Adipocyte (in vitro differentiated cells): ENCODE data around the gene LIPH.
"Not testable (repeated sequence)": the region's sequence is repeated elsewhere in the genome, so short reads cannot be mapped to it uniquely, and the experiment has no call there.

Experiments used
- DNase-seq: peaks from one replicate; pipeline ENCODE4 v3.0.0-alpha.2; 2015; ENCODE audit warnings: low read depth
- H3K27me3 ChIP-seq: replicated peaks from 2 replicates; pipeline ENCODE4 v1.7.0; 2013; ENCODE audit warnings: mild to moderate bottlenecking, low read length, moderate library complexity; ENCODE audit not compliant: control insufficient read depth, insufficient read depth
- H3K36me3 ChIP-seq: 2 replicates; pipeline ENCODE4 v1.7.0; 2013; ENCODE audit warnings: low read length, mild to moderate bottlenecking, moderate library complexity; ENCODE audit not compliant: control insufficient read depth, insufficient read depth, severe bottlenecking
- H3K4me1 ChIP-seq: 2 replicates; pipeline ENCODE4 v1.7.0; 2013; ENCODE audit warnings: mild to moderate bottlenecking, low read length, moderate library complexity; ENCODE audit not compliant: control insufficient read depth, insufficient read depth
- H3K4me3 ChIP-seq: 2 replicates; pipeline ENCODE4 v1.7.0; 2013; ENCODE audit warnings: mild to moderate bottlenecking, low read length, moderate library complexity
- H3K9ac ChIP-seq: 2 replicates; pipeline ENCODE4 v1.7.0; 2013; ENCODE audit warnings: mild to moderate bottlenecking, low read length, moderate library complexity
- H3K9me3 ChIP-seq: 2 replicates; pipeline ENCODE4 v1.7.0; 2013; ENCODE audit warnings: mild to moderate bottlenecking, low read length, moderate library complexity; ENCODE audit not compliant: control insufficient read depth

The LIPH gene

DNA sequence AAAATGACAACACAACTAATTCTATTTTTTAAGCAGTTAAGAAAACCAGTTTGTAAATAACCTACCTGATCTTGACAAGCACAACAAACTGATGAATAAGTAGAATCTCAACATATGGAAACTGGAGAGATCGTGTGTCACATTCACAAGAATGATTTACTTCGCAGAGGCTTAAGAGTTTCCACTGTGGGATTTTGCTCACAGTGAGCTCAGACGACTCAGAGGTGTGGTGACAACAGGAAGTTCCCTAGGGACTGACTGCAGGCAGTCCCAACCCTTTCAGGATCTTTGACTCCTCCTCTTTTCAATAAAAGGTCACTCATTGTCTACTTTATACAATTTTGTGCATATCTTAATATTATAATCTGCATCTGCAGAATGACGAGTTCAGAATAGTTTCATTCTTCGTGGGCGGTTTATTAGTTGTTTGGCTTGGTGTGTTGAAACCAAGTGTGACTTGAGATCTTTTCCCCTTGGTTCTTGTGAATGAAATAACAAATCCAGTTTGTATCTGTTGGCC lies at the start of gene LIPH:
LIPH (minus strand) TSS at position 231 of the 520 bp plus-strand sequence; CDS start at position 114, 117 bp downstream.
- Histone ChIP-seq H3K9me3 (no peaks in the 10 kb centered on the region), H3K36me3 (no peaks in the 10 kb centered on the region), H3K4me3 (peak within 1 kb of the TSS; percentile 55), H3K4me1 (peaks cover 19% of the 10 kb centered on the region), H3K27me3 (no peaks in the 10 kb centered on the region), H3K9ac (no peak within 1 kb of the TSS)
- peak; percentile 27 for DNase-seq

DNA sequence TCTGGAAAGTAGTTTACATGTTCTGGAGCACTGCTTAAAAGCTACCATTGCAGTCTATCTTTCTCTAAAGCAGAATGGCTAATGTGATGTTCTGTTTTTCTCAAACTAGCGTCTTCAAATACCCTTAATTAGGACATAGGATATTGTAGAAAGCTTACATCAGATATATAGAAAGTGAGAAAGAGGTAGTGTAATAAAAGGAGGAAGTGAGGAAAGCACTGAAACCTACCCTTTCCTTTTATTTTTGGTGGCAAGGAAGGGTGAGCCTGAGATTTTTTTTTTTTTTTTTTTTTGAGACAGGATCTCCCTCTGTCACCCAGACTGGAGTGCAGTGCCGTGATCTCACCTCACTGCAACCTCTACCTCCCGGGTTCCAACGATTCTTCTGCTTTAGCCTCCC lies 43.1 kb upstream of the LIPH start:
- Histone ChIP-seq H3K36me3 (peaks cover 42% of the 10 kb centered on the region), H3K4me1 (no peaks in the 10 kb centered on the region), H3K9me3 (no peaks in the 10 kb centered on the region), H3K27me3 (no peaks in the 10 kb centered on the region), H3K9ac (no peak overlapping the region), H3K4me3 (no peak overlapping the region)
- no peak for DNase-seq

DNA sequence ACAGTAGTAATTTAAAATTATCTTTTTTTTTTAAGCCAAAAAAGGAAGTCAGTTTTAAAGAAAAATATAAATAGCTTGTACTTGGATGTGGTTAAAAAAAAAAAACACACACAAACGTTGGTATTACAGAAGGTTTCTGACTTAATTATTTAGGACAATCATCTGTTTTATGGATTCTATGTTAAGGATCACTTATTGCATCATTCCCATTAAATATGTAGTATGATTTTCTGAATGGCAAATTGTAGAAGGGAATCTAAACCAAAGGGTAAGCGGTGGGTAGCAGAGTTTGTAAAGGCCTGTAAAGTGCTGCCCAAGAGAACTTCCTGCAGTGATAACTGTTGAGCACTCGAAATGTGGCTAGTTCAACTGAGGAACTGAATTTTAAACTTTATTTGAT lies 41.7 kb upstream of the LIPH start:
- Histone ChIP-seq H3K4me1 (peaks cover 4% of the 10 kb centered on the region), H3K9me3 (no peaks in the 10 kb centered on the region), H3K9ac (no peak overlapping the region), H3K27me3 (no peaks in the 10 kb centered on the region), H3K4me3 (no peak overlapping the region), H3K36me3 (peaks cover 33% of the 10 kb centered on the region)
- no peak for DNase-seq

DNA sequence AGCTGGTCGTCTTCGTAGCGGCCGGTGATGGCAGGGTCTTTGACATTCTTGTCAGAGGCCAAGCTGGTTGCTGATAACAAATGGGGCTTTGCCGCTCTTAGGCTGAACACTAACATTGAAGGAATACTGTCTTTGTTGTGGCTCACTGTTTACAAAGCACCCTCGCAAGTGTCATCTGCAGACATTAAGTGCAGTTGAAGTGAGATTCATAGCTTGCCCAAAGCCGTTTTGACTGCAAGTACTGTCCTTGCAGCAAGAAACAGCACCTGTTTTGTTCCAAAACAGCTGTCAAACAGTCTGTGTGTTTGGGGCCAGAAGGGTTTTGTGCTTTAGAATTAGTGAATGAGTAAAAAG lies 34.3 kb upstream of the LIPH start:
- peak overlapping the region; percentile 98 for H3K4me3 ChIP-seq
- H3K9me3 ChIP-seq: no peaks in the 10 kb centered on the region
- H3K27me3 ChIP-seq: no peaks in the 10 kb centered on the region
- no peak for DNase-seq
- peak overlapping the region; percentile 96 for H3K9ac ChIP-seq
- H3K4me1 ChIP-seq: peaks cover 16% of the 10 kb centered on the region
- H3K36me3 ChIP-seq: peaks cover 2% of the 10 kb centered on the region

DNA sequence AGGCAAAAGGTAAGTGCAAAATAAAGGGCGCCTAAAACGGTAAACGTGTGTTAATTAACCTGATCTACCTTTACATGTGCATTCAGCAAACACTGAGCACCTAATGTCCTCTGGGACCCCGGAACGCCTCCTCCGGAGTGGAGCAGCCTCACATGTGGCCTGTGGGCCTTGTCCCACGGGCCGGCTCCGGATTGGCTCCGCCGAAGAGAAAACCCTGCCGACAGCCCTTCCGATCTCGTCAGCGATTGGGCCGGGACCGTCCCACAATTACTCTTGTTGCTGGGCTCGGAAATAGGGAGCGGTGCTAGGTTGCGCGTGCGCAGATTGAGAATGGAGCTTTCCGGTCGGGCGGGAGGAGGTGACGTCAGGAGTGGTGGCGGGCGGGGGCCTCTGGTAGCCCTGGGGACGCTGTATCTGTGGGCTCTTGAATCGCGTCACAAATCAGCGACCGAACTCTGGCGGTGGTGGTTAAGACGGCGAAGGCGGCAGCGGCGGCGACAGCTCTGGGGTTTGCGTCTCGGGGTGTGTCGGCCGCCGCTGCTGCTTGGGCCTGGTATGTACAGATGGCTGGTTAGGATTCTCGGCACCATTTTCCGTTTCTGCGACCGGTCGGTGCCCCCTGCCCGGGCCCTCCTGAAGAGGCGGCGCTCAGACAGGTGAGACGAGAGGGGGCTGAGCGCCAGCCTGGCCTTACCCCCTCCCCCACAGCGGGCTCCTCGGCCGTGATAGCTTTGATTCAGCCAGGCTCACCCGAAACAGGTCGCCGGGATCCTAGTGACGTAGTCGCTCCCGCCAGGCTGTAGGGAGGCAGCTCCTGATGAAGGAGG lies 33.7 kb upstream of the LIPH start, which contains the start of gene SENP2:
SENP2 (plus strand) TSS at position 437 of the 827 bp plus-strand sequence; CDS start at position 556, 119 bp downstream.
- H3K4me3 ChIP-seq: peak within 1 kb of the TSS; percentile 98

DNA sequence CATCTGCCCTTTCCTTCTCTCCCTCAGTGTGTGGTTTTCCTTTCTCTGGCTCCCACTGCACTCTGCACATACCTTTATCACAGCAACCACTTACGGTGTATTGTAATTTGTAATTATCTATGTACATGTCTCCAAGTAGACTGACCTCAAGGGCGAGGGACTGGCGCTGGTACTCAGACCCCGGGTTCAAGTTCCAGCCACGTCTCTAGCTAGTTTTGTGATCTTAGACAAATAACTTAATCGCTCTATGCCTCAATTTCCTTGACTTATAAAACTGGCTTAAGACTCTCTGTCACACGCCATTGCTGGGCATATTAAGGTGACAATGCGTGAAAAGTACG lies 33.1 kb upstream of the LIPH start:
- Histone ChIP-seq H3K4me3 (peak overlapping the region; percentile 98), H3K9ac (peak overlapping the region; percentile 74), H3K36me3 (no peaks in the 10 kb centered on the region), H3K27me3 (no peaks in the 10 kb centered on the region), H3K9me3 (no peaks in the 10 kb centered on the region), H3K4me1 (peaks cover 16% of the 10 kb centered on the region)
- no peak for DNase-seq

More for the DNA sequence above, 33.7 kb upstream of the LIPH start, which contains the start of gene SENP2:
- Histone ChIP-seq H3K36me3 (peaks cover 1% of the 10 kb centered on the region), H3K9me3 (no peaks in the 10 kb centered on the region), H3K27me3 (no peaks in the 10 kb centered on the region), H3K9ac (peak within 1 kb of the TSS; percentile 96), H3K4me1 (peaks cover 16% of the 10 kb centered on the region)
- DNase-seq: peak; percentile 100

DNA sequence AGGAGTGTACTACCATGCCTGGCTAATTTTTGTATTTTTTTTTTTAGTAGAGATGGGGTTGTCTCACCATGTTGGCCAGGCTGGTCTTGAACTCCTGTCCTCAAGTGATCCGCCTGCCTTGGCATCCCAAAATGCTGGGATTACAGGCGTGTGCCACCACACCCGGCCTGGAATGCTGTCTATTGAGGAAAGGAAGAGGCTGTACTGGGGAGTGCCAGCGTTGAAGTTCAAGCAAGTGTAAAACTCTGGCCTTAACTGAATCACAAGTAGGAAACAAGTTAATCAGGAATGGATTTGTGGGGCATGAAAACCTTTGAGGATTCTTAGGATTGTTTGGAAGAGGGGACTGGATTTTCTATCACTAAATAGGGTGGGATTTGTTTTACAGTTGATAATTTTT lies 32.3 kb upstream of the LIPH start:
- H3K4me3 ChIP-seq: no peak overlapping the region
- H3K9ac ChIP-seq: no peak overlapping the region
- no peaks in the 10 kb centered on the region for H3K36me3 ChIP-seq
- no peak for DNase-seq
- peaks cover 16% of the 10 kb centered on the region for H3K4me1 ChIP-seq
- H3K9me3 ChIP-seq: no peaks in the 10 kb centered on the region
- H3K27me3 ChIP-seq: no peaks in the 10 kb centered on the region

DNA sequence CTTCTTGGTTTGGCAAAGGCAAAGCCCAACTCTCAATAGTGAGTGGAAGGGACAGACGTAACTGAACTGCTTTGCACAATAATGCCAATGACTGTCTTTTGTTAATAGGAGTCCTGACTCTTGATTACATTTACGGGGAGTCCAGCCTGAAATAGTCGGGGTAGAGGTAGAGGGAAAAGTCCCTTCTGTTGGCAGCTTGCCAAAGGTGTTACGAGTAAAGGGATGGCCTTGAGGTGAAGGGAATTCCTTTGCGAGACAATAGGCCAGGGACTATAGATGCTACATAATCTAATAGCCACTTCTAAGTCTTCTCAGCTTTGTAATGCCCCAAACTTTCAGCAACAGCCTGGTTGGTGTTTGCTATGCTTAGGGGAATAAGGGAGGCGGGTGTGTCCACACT lies 31.5 kb upstream of the LIPH start:
- Histone ChIP-seq H3K9me3 (no peaks in the 10 kb centered on the region), H3K9ac (no peak overlapping the region), H3K4me1 (peaks cover 10% of the 10 kb centered on the region), H3K36me3 (no peaks in the 10 kb centered on the region), H3K4me3 (no peak overlapping the region), H3K27me3 (no peaks in the 10 kb centered on the region)
- DNase-seq: no peak

DNA sequence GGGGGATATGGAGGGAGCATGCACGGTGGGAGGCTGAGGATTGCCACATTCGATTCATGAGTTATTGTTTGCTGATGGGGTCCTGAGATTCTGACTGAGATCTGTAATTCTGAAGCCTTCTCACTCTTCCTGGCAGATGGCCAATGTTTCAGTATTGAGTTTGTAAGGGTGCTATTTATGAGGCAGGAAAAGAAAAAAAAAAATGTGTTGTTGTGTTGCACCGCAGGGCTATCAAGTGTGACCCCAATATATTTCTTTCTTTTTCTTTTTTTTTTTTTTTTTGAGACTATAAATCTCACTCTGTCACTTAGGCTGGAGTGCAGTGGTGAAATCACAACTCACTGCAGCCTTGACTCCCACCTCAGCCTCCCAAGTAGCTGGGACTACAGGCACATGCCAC lies 30.5 kb upstream of the LIPH start:
- H3K27me3 ChIP-seq: no peaks in the 10 kb centered on the region
- H3K9me3 ChIP-seq: no peaks in the 10 kb centered on the region
- H3K36me3 ChIP-seq: no peaks in the 10 kb centered on the region
- H3K4me3 ChIP-seq: no peak overlapping the region
- no peak overlapping the region for H3K9ac ChIP-seq
- DNase-seq: no peak
- peaks cover 4% of the 10 kb centered on the region for H3K4me1 ChIP-seq

DNA sequence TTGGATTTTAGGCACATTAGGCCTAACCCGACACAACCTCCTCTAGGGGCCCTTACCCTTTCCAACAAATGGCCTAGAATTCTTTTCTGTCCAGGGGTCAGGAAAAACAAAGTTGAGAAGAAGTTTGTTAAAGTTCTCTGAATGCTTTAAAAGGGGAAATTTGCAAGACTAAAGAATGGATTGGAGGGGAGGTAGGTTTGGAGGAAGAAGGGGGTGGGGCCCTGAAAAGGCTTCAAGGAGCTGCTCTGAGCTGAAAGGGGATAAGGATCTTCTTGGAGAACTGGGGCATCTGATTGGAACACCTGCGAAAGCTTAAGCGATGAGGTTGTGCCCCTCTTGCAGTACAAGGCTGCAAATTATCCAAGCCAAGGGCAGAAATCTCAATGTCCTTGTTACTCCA lies 29.8 kb upstream of the LIPH start:
- Histone ChIP-seq H3K27me3 (no peaks in the 10 kb centered on the region), H3K36me3 (no peaks in the 10 kb centered on the region), H3K9ac (no peak overlapping the region), H3K9me3 (no peaks in the 10 kb centered on the region), H3K4me3 (no peak overlapping the region), H3K4me1 (peaks cover 4% of the 10 kb centered on the region)
- DNase-seq: no peak

DNA sequence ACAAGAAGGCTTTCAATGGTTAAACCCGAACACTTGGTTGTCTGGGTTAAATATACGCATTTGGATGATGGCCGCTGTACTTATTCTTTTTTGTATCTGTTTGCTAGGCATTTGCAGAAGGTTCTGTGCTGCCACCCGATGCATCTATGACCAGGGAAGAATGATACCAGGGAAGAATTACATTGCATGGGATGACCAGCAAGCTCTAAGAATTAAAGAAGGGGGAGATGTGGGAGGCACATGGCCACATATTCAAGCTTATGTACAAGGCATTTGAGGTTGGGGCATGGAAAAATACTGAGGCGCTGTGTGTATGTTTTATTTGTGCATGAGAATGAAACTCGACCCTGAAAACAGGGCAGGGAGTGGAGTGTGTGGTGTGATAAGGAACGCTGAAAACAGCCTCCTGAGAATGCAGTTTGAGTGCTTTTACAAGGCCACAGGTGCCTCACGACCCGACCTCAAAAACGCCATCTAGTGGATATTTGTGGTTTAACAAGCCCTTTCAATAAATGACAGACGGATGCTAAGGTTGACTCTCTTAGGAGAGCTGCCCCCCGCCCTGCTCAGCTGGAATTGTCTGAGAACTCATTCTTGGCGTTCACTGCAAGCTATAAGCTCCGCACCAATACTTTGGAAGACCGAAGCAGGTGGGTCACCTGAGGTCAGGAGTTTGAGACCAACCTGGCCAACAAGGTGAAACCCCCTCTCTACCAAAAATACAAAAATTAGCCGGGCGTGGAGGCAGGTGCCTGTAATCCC lies 22.9 kb upstream of the LIPH start:
- H3K36me3 ChIP-seq, H3K27me3 ChIP-seq, H3K9me3 ChIP-seq, H3K4me3 ChIP-seq, H3K9ac ChIP-seq, H3K4me1 ChIP-seq: not testable (repeated sequence)
- peak; percentile 77 for DNase-seq
